Activated CD8-positive, alpha-beta memory T cell treated with anti-CD3 and anti-CD28 coated beads for 4 hours (primary cell): ENCODE data around the gene ZCCHC24.

ENCODE experiments used
- DNase-seq, 2 donors: peaks; one replicate each; pipeline ENCODE4 v3.0.0-alpha.2; 2020; ENCODE audit warnings: low read depth in 2 of 2

The ZCCHC24 gene

GRCh38 chr10:79361726-79362397, 83.6 kb downstream of the ZCCHC24 start:
- no peak for DNase-seq

- no peak for DNase-seq
Observed at GRCh38 chr10:79360499-79361342, 84.7 kb downstream of the ZCCHC24 start.

- no peak for DNase-seq
Observed at GRCh38 chr10:79359816-79360498, 85.5 kb downstream of the ZCCHC24 start.

GRCh38 chr10:79358811-79359210, 86.6 kb downstream of the ZCCHC24 start:
- no peak for DNase-seq

DNA sequence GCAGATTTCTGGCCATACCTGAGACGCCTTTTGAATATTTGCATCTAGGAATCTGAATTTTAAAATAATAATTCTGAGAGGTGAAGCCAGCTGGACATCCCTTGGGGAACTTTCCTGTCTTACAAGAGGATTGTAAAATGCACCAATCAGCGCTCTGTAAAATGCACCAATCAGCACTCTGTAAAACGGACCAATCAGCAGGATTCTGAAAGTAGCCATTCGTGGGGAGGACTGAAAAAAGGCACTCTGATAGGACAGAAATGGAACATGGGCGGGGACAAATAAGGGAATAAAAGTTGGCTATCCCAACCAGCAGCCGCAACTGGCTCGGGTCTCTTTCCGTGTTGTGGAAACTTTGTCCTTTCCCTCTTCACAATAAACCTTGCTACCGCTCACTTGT, 88.2 kb downstream of the ZCCHC24 start:
- DNase-seq: no peak

DNA sequence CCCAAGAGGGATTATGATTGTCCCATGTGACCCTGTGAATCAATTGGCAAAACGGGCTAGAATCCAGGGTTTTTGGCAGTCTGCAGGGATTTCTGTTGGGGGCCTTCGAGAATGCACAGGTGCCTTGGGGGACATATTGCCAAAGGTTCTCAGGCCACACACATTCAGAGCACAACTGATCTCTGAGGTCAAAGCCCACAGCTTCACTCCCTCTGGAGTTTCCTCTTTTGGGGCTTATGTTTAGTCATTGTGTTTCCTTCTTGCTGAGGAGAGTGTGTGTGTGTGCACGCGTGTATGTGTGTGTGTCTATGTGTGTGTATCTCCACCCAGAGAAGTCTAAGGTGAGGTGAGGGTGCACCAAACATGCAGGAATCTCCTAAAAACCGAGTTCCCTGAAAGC, 89.3 kb downstream of the ZCCHC24 start:
- no peak for DNase-seq

- DNase-seq: no peak
Observed at GRCh38 chr10:79355420-79356017, 89.9 kb downstream of the ZCCHC24 start.

DNA sequence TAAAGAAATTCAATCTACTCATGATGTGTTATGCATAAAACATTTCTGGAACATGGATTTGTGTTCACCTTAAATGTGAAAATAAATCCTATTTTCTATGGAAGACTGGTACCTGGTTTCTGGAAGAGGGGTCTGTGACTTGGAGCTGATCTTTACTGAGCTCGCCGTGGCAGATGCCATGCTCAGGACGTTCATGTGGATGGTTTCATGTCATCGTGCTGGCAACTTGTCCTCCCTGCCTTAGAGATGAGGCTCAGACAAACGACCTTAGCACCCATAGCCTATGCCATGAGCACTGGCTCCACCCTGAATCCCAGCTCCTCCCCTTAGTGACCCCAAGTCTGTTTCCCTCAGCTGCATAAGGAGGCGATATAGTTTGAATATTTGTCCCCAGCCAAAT, 90.8 kb downstream of the ZCCHC24 start:
- DNase-seq: no peak

- no peak for DNase-seq
Observed at GRCh38 chr10:79354141-79354540, 91.3 kb downstream of the ZCCHC24 start.

DNA sequence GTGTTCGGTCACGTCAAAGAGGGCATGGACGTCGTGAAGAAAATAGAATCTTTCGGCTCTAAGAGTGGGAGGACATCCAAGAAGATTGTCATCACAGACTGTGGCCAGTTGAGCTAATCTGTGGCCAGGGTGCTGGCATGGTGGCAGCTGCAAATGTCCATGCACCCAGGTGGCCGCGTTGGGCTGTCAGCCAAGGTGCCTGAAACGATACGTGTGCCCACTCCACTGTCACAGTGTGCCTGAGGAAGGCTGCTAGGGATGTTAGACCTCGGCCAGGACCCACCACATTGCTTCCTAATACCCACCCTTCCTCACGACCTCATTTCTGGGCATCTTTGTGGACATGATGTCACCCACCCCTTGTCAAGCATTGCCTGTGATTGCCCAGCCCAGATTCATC, 91.7 kb downstream of the ZCCHC24 start:
- no peak for DNase-seq

GRCh38 chr10:79353000-79353406, 92.4 kb downstream of the ZCCHC24 start:
- DNase-seq: no peak

- DNase-seq: no peak
Observed at GRCh38 chr10:79352035-79352877, 93.2 kb downstream of the ZCCHC24 start.

DNA sequence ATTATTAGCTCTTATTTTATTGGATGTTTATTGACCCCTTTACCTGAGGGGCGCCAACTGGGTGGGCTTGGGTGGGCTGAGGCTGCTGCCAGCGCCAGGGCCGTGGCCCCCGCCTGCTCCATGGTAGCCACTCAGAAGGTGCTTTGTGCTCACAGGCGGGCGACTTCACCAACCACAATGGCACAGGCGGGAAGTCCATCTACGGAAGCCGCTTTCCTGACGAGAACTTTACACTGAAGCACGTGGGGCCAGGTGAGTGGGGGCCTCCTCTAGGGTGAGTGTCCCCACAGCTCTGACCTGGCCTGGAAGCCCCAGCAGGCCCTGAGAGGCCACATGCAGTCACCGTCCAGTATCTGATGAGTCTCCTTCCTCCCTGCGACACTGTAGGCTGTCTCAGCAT, 94.1 kb downstream of the ZCCHC24 start:
- DNase-seq: no peak

GRCh38 chr10:79350407-79351154, 94.8 kb downstream of the ZCCHC24 start:
- DNase-seq: no peak

DNA sequence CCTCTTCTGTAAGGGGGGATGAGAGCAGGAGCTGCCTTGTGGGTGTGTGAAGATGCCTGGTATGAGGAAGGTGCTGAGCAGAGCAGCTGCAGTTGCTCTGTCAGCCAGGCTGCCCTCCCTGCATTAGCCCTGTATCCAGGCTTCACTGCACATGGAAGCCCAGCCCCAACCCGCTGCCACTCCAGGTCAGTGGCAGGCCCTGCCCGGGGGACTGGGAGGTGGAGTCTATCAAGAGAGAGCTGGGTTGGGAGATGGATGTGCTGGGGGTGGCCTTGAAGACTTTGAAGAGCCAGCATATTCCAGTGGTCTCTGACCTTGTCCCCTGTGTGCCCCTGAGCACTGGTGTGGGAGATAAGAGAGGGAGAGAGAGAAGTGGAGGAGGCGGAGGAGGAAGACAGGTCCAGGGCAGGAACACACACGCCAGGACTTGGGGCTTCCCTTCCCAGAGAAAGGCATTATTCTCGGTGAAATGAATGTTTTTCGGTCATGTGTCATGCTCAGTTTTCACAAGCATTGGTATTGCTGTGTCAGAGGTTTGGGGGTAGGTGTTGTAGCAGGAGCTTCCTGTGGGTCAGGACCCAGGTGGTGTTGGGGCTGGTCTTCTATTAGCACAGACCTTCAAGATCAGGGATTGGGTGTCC, 95.5 kb downstream of the ZCCHC24 start:
- no peak for DNase-seq

DNA sequence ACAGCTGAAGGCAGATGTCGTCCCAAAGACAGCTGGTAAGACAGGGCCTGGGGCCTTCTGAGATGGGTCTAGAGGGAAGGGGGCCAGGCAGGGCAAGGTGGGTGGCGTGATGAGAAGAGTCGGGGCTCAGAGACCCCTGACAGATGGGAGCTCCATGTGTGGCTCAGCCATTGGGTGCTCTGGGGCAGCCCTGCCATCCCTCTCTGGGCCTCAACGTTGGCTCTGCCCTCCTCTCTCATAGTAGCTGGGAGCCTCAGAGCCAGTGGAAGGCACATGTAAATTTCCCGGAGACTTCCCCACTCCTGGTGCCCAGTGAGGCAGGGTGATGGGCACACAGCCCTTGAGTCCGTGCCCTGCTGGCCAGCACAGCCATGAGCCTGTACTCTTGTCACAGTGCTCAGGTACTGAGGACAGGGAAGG, 96.3 kb downstream of the ZCCHC24 start:
- DNase-seq: no peak

GRCh38 chr10:79348640-79348988, 96.8 kb downstream of the ZCCHC24 start:
- no peak for DNase-seq

DNA sequence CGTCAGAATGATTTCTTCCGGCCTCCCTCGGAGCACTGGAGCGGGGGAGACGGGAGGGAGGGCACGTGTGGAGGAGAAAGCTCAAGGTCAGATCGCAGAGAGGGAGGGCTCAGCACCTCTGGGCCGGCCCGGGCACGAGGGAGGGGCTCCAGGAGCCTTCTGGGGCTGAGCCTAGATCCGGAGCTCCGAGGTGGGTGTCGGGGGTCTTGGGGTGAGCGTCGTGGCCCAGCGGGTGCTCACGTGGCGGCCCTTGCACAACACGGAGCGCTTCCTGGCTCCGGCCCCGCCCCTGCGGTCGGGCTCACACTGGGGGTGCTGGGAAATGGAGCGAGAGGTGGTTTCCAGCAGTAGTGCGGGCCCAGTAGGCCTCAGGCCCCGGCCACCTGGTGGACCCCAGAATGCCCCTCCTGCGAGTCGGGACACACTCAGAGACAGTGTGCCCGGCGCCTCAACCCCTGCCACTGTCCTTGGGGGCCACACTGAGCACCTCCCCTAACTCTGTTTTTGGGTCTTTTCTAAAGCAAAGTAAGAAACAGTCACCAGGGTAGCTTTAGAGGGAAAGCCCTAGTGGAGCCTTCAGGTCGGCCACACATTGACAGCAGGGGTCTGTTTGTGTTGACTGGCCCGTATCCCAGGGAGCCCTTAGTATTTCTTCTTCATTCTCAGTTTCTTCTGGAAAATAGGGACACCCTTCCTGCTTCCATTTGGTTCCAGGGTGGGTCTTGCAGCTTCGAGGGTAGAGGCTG, 97.4 kb downstream of the ZCCHC24 start:
- DNase-seq: peak; percentile 52 to 60

DNA sequence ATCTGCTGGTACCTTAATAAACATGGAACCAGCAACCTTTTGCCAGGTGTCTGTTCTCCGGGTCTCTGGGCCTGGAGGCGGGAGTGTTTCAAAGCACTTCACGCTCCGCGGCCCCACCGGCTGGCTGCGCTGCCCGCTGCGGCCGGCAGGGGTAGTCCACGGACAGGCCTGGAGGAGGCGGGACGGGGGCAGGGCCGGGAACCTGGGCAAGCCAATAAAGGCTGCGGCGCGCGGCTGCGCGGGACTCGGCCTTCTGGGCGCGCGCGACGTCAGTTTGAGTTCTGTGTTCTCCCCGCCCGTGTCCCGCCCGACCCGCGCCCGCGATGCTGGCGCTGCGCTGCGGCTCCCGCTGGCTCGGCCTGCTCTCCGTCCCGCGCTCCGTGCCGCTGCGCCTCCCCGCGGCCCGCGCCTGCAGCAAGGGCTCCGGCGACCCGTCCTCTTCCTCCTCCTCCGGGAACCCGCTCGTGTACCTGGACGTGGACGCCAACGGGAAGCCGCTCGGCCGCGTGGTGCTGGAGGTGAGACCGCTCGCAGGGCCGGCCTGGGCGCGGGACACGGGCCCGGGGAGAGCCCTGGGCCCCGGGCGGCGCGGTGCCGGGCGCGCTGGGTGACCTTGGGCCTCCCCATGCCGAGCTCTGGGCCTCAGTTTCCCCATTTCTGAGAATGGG, 98.1 kb downstream of the ZCCHC24 start, which contains the start of gene PPIF:
TSS of gene PPIF (plus strand) at position 244 of the 668 bp plus-strand sequence. CDS start at position 324, 80 bp downstream.
- peak; percentile 86 to 88 for DNase-seq
